ENCODE measurements around the gene IL20. TPM values are rescaled to one million over a fixed set of nuclear protein-coding genes. Genes with fewer than 3 reads are reported as not detected.

The IL20 gene
- polyA plus RNA-seq, 1 donor from 2014 or later: not detected

- no peaks in the 10 kb centered on the region for H3K9me2 ChIP-seq (ENCODE audit: insufficient read depth, low read length)
- H4K20me1 ChIP-seq (ENCODE audit: insufficient read depth): no peaks in the 10 kb centered on the region
- no peaks in the 10 kb centered on the region for H3K9me3 ChIP-seq (ENCODE audit: low read length)
- no peak overlapping the region for H3K27ac ChIP-seq (ENCODE audit: low read length)
- no peak overlapping the region for H3K9ac ChIP-seq (ENCODE audit: low read length)
- no peak for TF ChIP-seq REST (IDR thresholded peaks at IDR 0.05; ENCODE audit: borderline replicate concordance)
- no peak for TF ChIP-seq POLR2AphosphoS5 (IDR thresholded peaks at IDR 0.05)
- TF ChIP-seq CTCF (IDR thresholded peaks at IDR 0.05; ENCODE audit: poor library complexity, severe bottlenecking): no peak
- TF ChIP-seq SMC3 (conservative IDR thresholded peaks at IDR 0.05; ENCODE audit: poor library complexity): no peak
- no peak for TF ChIP-seq EP300 (conservative IDR thresholded peaks at IDR 0.05; ENCODE audit: poor library complexity, severe bottlenecking)
- TF ChIP-seq RAD21 (conservative IDR thresholded peaks at IDR 0.05): no peak
- no peak for TF ChIP-seq EZH2 (IDR thresholded peaks at IDR 0.05; ENCODE audit: borderline replicate concordance, insufficient read depth, low read length, poor library complexity, severe bottlenecking)
- H3K36me3 ChIP-seq (ENCODE audit: insufficient read depth, low read length): no peaks in the 10 kb centered on the region
- H3K4me3 ChIP-seq (ENCODE audit: low read length): no peak overlapping the region
- no peaks in the 10 kb centered on the region for H3K79me2 ChIP-seq (replicated peaks; ENCODE audit: insufficient read depth, low read length)
- no peak overlapping the region for H3K4me2 ChIP-seq (ENCODE audit: low read length)
- no peaks in the 10 kb centered on the region for H3K27me3 ChIP-seq (ENCODE audit: insufficient read depth, low read depth, low read length)
- no peak overlapping the region for H2AFZ ChIP-seq (ENCODE audit: low read depth, low read length)
- no peaks in the 10 kb centered on the region for H3F3A ChIP-seq (ENCODE audit: insufficient read depth, low read length, poor library complexity, severe bottlenecking)
Observed at GRCh38 chr1:206854401-206855129, 10.9 kb upstream of the IL20 start.

GRCh38 chr1:206855859-206856258, 9.6 kb upstream of the IL20 start:
- Histone ChIP-seq H3K4me3 (ENCODE audit: low read length) (no peak overlapping the region), H3K36me3 (ENCODE audit: insufficient read depth, low read length) (no peaks in the 10 kb centered on the region), H3K9ac (ENCODE audit: low read length) (no peak overlapping the region), H3F3A (ENCODE audit: insufficient read depth, low read length, poor library complexity, severe bottlenecking) (no peaks in the 10 kb centered on the region), H3K4me2 (ENCODE audit: low read length) (no peak overlapping the region), H3K27ac (ENCODE audit: low read length) (no peak overlapping the region), H3K79me2 (replicated peaks; ENCODE audit: insufficient read depth, low read length) (no peaks in the 10 kb centered on the region), H3K9me2 (ENCODE audit: insufficient read depth, low read length) (no peaks in the 10 kb centered on the region), H3K9me3 (ENCODE audit: low read length) (no peaks in the 10 kb centered on the region), H4K20me1 (ENCODE audit: insufficient read depth) (no peaks in the 10 kb centered on the region), H2AFZ (ENCODE audit: low read depth, low read length) (no peak overlapping the region), H3K27me3 (ENCODE audit: insufficient read depth, low read depth, low read length) (no peaks in the 10 kb centered on the region)
- TF ChIP-seq EP300 (conservative IDR thresholded peaks at IDR 0.05; ENCODE audit: poor library complexity, severe bottlenecking): no peak
- TF ChIP-seq CTCF (IDR thresholded peaks at IDR 0.05; ENCODE audit: poor library complexity, severe bottlenecking): no peak
- TF ChIP-seq POLR2AphosphoS5 (IDR thresholded peaks at IDR 0.05): no peak
- no peak for TF ChIP-seq TAF1 (IDR thresholded peaks at IDR 0.05; ENCODE audit: low read depth)
- TF ChIP-seq RAD21 (conservative IDR thresholded peaks at IDR 0.05): no peak
- TF ChIP-seq EZH2 (IDR thresholded peaks at IDR 0.05; ENCODE audit: borderline replicate concordance, insufficient read depth, low read length, poor library complexity, severe bottlenecking): no peak
- TF ChIP-seq REST (IDR thresholded peaks at IDR 0.05; ENCODE audit: borderline replicate concordance): no peak
- TF ChIP-seq MXI1 (conservative IDR thresholded peaks at IDR 0.05; ENCODE audit: poor library complexity, severe bottlenecking): no peak
- no peak for TF ChIP-seq SMC3 (conservative IDR thresholded peaks at IDR 0.05; ENCODE audit: poor library complexity)
